DMS79 (cell line): Measurements from ENCODE around the gene SNF8.

Source experiments
- DNase-seq: peaks from one replicate; lab custom pipeline; 2025; lab: John Stamatoyannopoulos, UW

SNF8 gene

GRCh38 chr17:48890086-48890485 is 54.6 kb downstream of the SNF8 start:
- DNase-seq = no peak

DNA sequence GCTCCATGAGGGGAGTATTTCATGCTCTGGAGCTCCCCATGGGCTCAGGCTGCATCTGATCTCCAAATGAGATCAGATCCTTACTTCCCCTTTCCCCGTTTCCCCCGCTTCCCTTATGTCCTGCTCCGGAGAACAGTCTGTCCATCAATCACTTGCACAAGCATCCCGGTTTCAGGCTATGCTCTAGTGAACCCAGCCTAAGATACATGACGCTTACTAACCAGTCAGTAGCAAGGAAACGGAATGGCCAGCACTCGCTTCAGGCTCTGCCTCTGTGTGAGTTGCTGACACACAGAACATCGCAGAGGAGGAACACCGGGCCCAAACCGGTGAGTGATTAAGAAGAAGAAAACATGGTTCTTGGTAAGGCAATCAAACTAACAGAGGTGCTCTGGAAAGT is 61.5 kb downstream of the SNF8 start:
- no peak for DNase-seq

DNA sequence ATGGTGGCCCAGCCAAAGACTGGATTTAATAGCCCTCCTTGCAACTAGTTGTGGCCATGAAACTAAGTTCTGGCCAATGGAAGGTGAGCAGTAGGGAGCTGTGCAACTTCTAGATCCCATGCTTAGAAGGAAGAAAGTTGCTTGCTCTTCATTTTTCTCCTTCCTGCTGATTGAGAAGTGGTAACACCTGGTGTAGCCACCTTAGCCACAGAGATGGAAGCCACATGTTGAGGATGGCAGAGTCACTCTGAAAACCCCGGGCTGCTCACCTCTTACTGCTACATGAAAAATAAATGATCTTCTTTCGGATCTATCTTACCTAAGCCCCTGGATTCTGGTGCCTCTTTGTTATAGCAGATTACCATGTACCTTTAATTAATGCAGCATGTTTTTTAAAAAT is 62.4 kb downstream of the SNF8 start:
- DNase-seq = no peak
